ENCODE data around the gene POLR3F. TPM values are rescaled to one million over a fixed set of nuclear protein-coding genes. Genes with fewer than 3 reads are reported as not detected.
"Not testable (repeated sequence)": the region's sequence is repeated elsewhere in the genome, so short reads cannot be mapped to it uniquely, and the experiment has no call there.

Gene POLR3F
- total RNA-seq, 2 donors from 2014 or later: 5.5 to 5.9 TPM

GRCh38 chr20:18523066-18523465, 55.9 kb downstream of the POLR3F start:
- no peaks in the 10 kb centered on the region for H3K27me3 ChIP-seq
- H3K27ac ChIP-seq: no peak overlapping the region
- no peak for DNase-seq (ENCODE audit: low spot score)
- no peaks in the 10 kb centered on the region for H3K9me3 ChIP-seq
- H3K36me3 ChIP-seq: peaks cover 43% of the 10 kb centered on the region
- TF ChIP-seq CTCF (IDR thresholded peaks at IDR 0.05): no peak
- no peaks in the 10 kb centered on the region for H3K4me1 ChIP-seq
- H3K4me3 ChIP-seq: no peak overlapping the region

GRCh38 chr20:18524646-18525045, 57.5 kb downstream of the POLR3F start:
- no peak for TF ChIP-seq CTCF (IDR thresholded peaks at IDR 0.05)
- Histone ChIP-seq H3K36me3 (peaks cover 56% of the 10 kb centered on the region), H3K4me3 (no peak overlapping the region), H3K27me3 (no peaks in the 10 kb centered on the region), H3K9me3 (no peaks in the 10 kb centered on the region), H3K27ac (no peak overlapping the region), H3K4me1 (no peaks in the 10 kb centered on the region)
- DNase-seq (ENCODE audit: low spot score): no peak

- H3K4me3 ChIP-seq; H3K9me3 ChIP-seq; H3K27ac ChIP-seq; DNase-seq (ENCODE audit: low spot score); H3K4me1 ChIP-seq; H3K27me3 ChIP-seq: not testable (repeated sequence)
- H3K36me3 ChIP-seq: peaks cover 69% of the 10 kb centered on the region
Measured at GRCh38 chr20:18526761-18527160, 59.6 kb downstream of the POLR3F start.

- DNase-seq (ENCODE audit: low spot score): no peak
- peaks cover 74% of the 10 kb centered on the region for H3K36me3 ChIP-seq
- H3K27ac ChIP-seq: no peak overlapping the region
- H3K4me1 ChIP-seq: no peaks in the 10 kb centered on the region
- no peaks in the 10 kb centered on the region for H3K9me3 ChIP-seq
- no peak overlapping the region for H3K4me3 ChIP-seq
- TF ChIP-seq CTCF (IDR thresholded peaks at IDR 0.05): no peak
- H3K27me3 ChIP-seq: no peaks in the 10 kb centered on the region
Measured at GRCh38 chr20:18527339-18527738, 60.1 kb downstream of the POLR3F start.

- no peak for DNase-seq (ENCODE audit: low spot score)
Measured at GRCh38 chr20:18527836-18528235, 60.6 kb downstream of the POLR3F start.

GRCh38 chr20:18529041-18529440, 61.9 kb downstream of the POLR3F start:
- Histone ChIP-seq H3K9me3 (no peaks in the 10 kb centered on the region), H3K27ac (no peak overlapping the region), H3K4me1 (no peaks in the 10 kb centered on the region), H3K4me3 (no peak overlapping the region), H3K27me3 (no peaks in the 10 kb centered on the region), H3K36me3 (peaks cover 91% of the 10 kb centered on the region)
- no peak for TF ChIP-seq CTCF (IDR thresholded peaks at IDR 0.05)
- DNase-seq (ENCODE audit: low spot score): no peak

More at GRCh38 chr20:18527836-18528235, 60.6 kb downstream of the POLR3F start:
- Histone ChIP-seq H3K9me3 (no peaks in the 10 kb centered on the region), H3K4me1 (no peaks in the 10 kb centered on the region), H3K36me3 (peaks cover 79% of the 10 kb centered on the region), H3K4me3 (no peak overlapping the region), H3K27ac (no peak overlapping the region), H3K27me3 (no peaks in the 10 kb centered on the region)
- TF ChIP-seq CTCF (IDR thresholded peaks at IDR 0.05): no peak

All from right atrium auricular region (tissue), 2 donors.